CMK (cell line): Measurements from ENCODE around the gene STK33.

Source experiments
- DNase-seq: peaks from one replicate; pipeline ENCODE4 v3.0.0-alpha.2; 2010; ENCODE audit warnings: low read depth

Gene STK33

GRCh38 chr11:8373519-8374432 lies 220.3 kb downstream of the STK33 start:
- DNase-seq: no peak

GRCh38 chr11:8372641-8373381 lies 221.2 kb downstream of the STK33 start:
- no peak for DNase-seq

- DNase-seq: no peak
Observed at GRCh38 chr11:8371516-8371884, 222.5 kb downstream of the STK33 start.

- DNase-seq: no peak
Observed at GRCh38 chr11:8370812-8371515, 223.1 kb downstream of the STK33 start.

- DNase-seq: no peak
Observed at GRCh38 chr11:8369592-8370205, 224.3 kb downstream of the STK33 start.

GRCh38 chr11:8368772-8369171 lies 225.3 kb downstream of the STK33 start:
- no peak for DNase-seq

GRCh38 chr11:8368194-8368593 lies 225.8 kb downstream of the STK33 start:
- DNase-seq: no peak

GRCh38 chr11:8366316-8366715 lies 227.7 kb downstream of the STK33 start:
- no peak for DNase-seq

GRCh38 chr11:8365216-8365941 lies 228.6 kb downstream of the STK33 start:
- DNase-seq: no peak

GRCh38 chr11:8363921-8364320 lies 230.1 kb downstream of the STK33 start:
- no peak for DNase-seq

GRCh38 chr11:8362899-8363298 lies 231.1 kb downstream of the STK33 start:
- no peak for DNase-seq

GRCh38 chr11:8362491-8362890 lies 231.5 kb downstream of the STK33 start:
- DNase-seq: no peak

GRCh38 chr11:8361664-8362210 lies 232.3 kb downstream of the STK33 start:
- no peak for DNase-seq

GRCh38 chr11:8361206-8361605 lies 232.8 kb downstream of the STK33 start:
- no peak for DNase-seq

- DNase-seq: no peak
Observed at GRCh38 chr11:8360086-8360828, 233.8 kb downstream of the STK33 start.

- no peak for DNase-seq
Observed at GRCh38 chr11:8359521-8359920, 234.5 kb downstream of the STK33 start.

GRCh38 chr11:8357891-8358566 lies 236.0 kb downstream of the STK33 start:
- DNase-seq: no peak

- no peak for DNase-seq
Observed at GRCh38 chr11:8357505-8357888, 236.5 kb downstream of the STK33 start.

- no peak for DNase-seq
Observed at GRCh38 chr11:8356721-8357504, 237.1 kb downstream of the STK33 start.
